ENCODE results near the gene CSNK2B.

- TF ChIP-seq SP1 (IDR thresholded peaks at IDR 0.05) (no peak), FOXK2 (IDR thresholded peaks at IDR 0.05) (no peak), CTBP1 (IDR thresholded peaks at IDR 0.05; ENCODE audit: borderline replicate concordance) (no peak)
Measured at GRCh38 chr6:31632279-31632946, 33.5 kb upstream of the CSNK2B start.
